ENCODE measurements around the gene ZNF365. TPM values are rescaled to one million over a fixed set of nuclear protein-coding genes. Genes with fewer than 3 reads are reported as not detected.

The ZNF365 gene
- total RNA-seq, 1 donor from 2014 or later: not detected

DNA sequence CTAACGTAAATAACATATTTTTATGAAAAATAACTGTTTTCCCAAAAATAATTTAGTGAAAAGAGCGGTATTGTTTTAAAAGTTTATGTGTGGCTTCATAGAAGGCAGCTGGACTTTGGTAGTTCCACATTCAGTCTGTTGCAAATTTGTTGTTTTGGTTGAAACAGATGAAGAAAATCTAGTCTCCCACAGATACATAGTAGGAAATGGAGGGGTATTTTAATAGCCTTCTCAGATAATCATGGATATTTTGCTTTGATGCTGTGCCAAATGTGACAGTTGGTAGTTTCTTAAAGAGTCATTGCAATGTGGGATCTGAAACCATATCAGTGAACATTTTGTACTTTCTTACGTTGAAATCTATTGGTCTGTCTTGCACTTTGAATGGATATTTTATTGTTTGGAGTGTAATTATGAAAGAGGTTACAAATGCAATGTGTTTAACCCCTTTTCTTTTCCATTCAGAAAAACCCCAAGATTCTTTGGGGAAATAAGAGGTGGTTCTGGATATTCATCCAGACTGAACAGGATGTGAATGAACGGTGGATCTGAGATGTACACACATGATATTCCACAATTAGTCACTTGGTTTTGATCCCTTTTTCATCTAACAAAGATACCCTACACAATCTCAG lies 10.4 kb downstream of the ZNF365 start:
- TF ChIP-seq, protein P1, sequence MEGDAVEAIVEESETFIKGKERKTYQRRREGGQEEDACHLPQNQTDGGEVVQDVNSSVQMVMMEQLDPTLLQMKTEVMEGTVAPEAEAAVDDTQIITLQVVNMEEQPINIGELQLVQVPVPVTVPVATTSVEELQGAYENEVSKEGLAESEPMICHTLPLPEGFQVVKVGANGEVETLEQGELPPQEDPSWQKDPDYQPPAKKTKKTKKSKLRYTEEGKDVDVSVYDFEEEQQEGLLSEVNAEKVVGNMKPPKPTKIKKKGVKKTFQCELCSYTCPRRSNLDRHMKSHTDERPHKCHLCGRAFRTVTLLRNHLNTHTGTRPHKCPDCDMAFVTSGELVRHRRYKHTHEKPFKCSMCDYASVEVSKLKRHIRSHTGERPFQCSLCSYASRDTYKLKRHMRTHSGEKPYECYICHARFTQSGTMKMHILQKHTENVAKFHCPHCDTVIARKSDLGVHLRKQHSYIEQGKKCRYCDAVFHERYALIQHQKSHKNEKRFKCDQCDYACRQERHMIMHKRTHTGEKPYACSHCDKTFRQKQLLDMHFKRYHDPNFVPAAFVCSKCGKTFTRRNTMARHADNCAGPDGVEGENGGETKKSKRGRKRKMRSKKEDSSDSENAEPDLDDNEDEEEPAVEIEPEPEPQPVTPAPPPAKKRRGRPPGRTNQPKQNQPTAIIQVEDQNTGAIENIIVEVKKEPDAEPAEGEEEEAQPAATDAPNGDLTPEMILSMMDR (IDR thresholded peaks at IDR 0.05; ENCODE audit: unreplicated experiment): no peak
- no peak overlapping the region for H3K27ac Mint-ChIP-seq
- no peaks in the 10 kb centered on the region for H3K9me3 Mint-ChIP-seq (ENCODE audit: low read depth)
- H3K4me1 Mint-ChIP-seq (ENCODE audit: low read depth): no peaks in the 10 kb centered on the region
- no peak overlapping the region for H3K4me3 Mint-ChIP-seq (ENCODE audit: low read depth)
- no peaks in the 10 kb centered on the region for H3K36me3 Mint-ChIP-seq (ENCODE audit: insufficient read depth)
- DNase-seq (ENCODE audit: low spot score, unreplicated experiment): no peak
- H3K27me3 Mint-ChIP-seq: no peaks in the 10 kb centered on the region

DNA sequence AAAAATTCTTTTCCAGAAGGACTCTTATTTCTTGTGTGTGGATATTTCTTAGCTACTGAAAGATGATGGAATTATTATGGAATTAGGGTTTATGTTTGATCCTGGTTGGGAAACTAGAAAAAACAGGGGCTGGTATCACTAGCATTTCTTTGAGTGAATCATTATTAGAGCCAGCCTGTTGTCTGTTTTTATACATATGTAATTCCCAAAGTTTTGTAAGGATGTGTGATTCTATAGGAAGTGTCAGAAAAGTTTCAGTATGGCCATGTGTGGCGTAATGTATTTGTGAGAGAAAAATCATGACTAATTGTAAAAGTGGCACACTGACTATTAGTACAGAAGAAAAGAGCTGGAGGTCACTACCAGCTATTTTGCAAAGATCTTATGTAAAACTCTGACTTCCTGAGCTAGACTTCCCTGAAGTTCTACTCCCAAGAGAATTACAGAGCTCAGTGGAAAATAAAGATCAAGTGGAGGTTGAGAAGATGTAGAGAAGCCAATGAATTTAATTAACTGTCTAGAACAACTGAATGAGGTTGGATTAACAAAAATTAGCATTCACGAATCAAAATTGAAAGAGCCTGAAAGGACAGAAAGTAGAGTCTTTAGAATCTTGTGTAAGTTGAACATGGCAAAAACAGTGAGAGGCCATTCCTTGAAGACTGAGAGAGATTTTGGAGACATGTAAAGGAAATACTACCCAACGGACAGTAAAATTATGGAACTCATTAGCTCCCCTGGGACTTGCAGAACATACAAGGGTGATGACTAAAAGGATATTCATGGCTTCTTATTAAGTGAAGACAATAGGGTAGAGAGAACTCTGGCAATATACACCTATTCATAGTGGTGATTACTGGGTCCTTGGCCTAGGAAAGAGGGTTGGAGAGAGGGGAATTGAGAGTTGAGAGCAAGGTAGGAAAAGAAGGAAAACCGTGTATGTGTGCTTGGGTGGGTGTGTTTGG lies 12.5 kb downstream of the ZNF365 start:
- Mint-ChIP-seq H3K4me3 (ENCODE audit: low read depth) (no peak overlapping the region), H3K36me3 (ENCODE audit: insufficient read depth) (no peaks in the 10 kb centered on the region), H3K9me3 (ENCODE audit: low read depth) (no peaks in the 10 kb centered on the region), H3K27me3 (no peaks in the 10 kb centered on the region), H3K4me1 (ENCODE audit: low read depth) (no peaks in the 10 kb centered on the region), H3K27ac (no peak overlapping the region)
- TF ChIP-seq, protein P1 (IDR thresholded peaks at IDR 0.05; ENCODE audit: unreplicated experiment): no peak
- DNase-seq (ENCODE audit: low spot score, unreplicated experiment): no peak

DNA sequence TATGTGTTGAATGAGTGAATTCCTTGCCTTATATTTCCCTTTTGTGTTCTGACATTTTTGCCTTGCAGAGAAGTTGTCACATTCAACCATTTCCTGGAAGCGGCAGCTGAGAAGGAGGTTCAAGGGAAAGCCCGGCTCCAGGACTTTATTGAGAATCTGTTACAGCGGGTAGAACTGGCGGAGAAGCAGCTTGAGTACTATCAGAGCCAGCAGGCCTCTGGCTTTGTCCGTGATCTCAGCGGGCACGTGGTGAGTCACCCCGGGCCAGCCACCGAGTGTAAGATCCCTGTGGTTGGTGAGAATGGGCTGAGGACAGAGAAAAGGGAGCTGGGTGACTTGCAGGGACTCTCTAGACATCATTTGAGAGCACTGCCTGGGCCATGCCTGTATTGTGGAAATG lies 14.2 kb downstream of the ZNF365 start:
- no peak overlapping the region for H3K4me3 Mint-ChIP-seq (ENCODE audit: low read depth)
- no peaks in the 10 kb centered on the region for H3K27me3 Mint-ChIP-seq
- H3K27ac Mint-ChIP-seq: no peak overlapping the region
- H3K4me1 Mint-ChIP-seq (ENCODE audit: low read depth): no peaks in the 10 kb centered on the region
- H3K9me3 Mint-ChIP-seq (ENCODE audit: low read depth): no peaks in the 10 kb centered on the region
- no peak for DNase-seq (ENCODE audit: low spot score, unreplicated experiment)
- no peaks in the 10 kb centered on the region for H3K36me3 Mint-ChIP-seq (ENCODE audit: insufficient read depth)
- TF ChIP-seq, protein P1 (IDR thresholded peaks at IDR 0.05; ENCODE audit: unreplicated experiment): no peak

DNA sequence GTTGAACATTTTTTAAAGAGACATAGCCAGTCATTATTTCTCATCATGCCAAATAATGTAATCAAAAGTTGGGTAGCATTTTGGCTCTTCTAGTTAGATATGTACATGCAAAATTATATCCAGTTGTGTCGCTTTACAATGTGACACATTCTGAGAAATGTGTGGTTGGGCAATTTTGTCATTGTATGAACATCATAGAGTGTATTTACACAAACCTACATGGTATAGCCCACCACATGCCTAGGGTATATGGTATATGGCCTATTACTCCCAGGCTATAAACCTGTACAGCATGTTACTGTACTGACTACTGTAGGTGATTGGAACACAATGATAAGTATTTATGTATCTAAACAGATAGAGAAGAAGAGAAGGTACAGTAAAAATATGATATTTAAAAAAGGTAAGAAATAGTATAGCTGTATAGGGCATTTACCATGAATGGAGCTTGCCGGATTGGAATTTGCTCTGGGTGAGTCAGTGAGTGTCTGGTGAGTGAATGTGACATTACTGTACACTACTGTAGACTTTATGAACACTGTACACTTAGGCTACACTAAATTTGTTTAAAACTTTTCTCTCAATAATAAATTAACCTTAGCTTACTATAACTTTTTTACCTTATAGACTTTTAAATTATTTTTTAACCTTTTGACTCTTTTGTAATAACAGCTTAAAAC lies 16.5 kb downstream of the ZNF365 start:
- Mint-ChIP-seq H3K27me3 (no peaks in the 10 kb centered on the region), H3K36me3 (ENCODE audit: insufficient read depth) (no peaks in the 10 kb centered on the region), H3K4me3 (ENCODE audit: low read depth) (no peak overlapping the region), H3K9me3 (ENCODE audit: low read depth) (no peaks in the 10 kb centered on the region), H3K27ac (no peak overlapping the region), H3K4me1 (ENCODE audit: low read depth) (no peaks in the 10 kb centered on the region)
- no peak for DNase-seq (ENCODE audit: low spot score, unreplicated experiment)
- TF ChIP-seq, protein P1 (IDR thresholded peaks at IDR 0.05; ENCODE audit: unreplicated experiment): no peak

DNA sequence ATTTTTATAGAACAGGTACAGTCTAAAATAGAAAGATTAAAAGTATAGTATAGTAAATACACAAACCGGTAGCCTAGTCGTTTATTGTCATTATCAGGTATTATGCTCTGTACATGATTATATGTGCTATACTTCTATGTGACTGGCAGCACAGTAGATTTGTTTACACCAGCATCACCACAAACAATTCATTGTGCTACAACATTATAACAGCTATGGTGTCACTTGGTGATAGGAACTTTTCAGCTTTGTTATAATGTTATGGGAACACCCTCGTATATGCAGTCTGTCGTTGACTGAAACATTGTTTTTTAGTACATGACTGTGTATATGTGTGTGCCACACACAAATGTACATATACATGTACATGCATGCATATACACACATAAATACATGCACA lies 19.1 kb downstream of the ZNF365 start:
- Mint-ChIP-seq H3K9me3 (ENCODE audit: low read depth) (no peaks in the 10 kb centered on the region), H3K4me3 (ENCODE audit: low read depth) (no peak overlapping the region), H3K27me3 (no peaks in the 10 kb centered on the region), H3K36me3 (ENCODE audit: insufficient read depth) (no peaks in the 10 kb centered on the region), H3K4me1 (ENCODE audit: low read depth) (no peaks in the 10 kb centered on the region), H3K27ac (no peak overlapping the region)
- TF ChIP-seq, protein P1 (IDR thresholded peaks at IDR 0.05; ENCODE audit: unreplicated experiment): no peak
- no peak for DNase-seq (ENCODE audit: low spot score, unreplicated experiment)

All from progenitor cell of endocrine pancreas (in vitro differentiated cells).